Gastrocnemius medialis (tissue), 4 donors: Measurements from ENCODE around the gene MPHOSPH9.
"Not testable (repeated sequence)": the region's sequence is repeated elsewhere in the genome, so short reads cannot be mapped to it uniquely, and the experiment has no call there.

ENCODE experiments used
- POLR2A ChIP-seq, 2 donors: fragments of 450-650 bp; IDR thresholded peaks; one replicate each; pipeline ENCODE4 v1.6.1; 2017; ENCODE audit warnings: antibody characterized with exemption in 2 of 2, mild to moderate bottlenecking in 2 of 2, moderate library complexity in 2 of 2
- TF ChIP-seq, protein P1 (sequence below), 5 experiments: fragments of 450-650 bp in 3 of 5; fragments of 200-600 bp in 2 of 5; sonication (generic) in 2 of 5; IDR thresholded peaks in 4 of 5; conservative IDR thresholded peaks in 1 of 5; 1 replicate in 4 of 5; 2 replicates in 1 of 5; pipeline ENCODE4 v1.5.1; 2016 to 2019; ENCODE audit warnings: antibody characterized with exemption in 5 of 5, mild to moderate bottlenecking in 3 of 5, moderate library complexity in 3 of 5

DNA sequence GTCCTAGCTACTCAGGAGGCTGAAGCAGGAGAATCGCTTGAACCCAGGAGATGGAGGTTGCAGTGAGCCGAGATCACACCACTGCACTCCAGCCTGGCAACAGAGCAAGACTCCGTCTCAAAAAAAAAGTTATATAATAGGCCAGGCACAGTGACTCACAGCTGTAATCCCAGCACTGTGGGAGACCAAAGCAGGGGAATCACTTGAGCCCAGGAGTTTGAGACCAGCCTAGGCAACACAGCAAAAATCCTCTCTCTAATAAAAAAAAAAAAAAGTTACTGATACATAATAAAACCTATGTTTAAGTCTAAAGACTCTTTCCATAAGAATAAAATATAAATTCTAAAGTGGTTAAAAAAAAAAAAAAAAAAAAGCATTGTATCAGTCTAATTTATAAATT is 26.1 kb downstream of the MPHOSPH9 start:
- TF ChIP-seq, protein P1, sequence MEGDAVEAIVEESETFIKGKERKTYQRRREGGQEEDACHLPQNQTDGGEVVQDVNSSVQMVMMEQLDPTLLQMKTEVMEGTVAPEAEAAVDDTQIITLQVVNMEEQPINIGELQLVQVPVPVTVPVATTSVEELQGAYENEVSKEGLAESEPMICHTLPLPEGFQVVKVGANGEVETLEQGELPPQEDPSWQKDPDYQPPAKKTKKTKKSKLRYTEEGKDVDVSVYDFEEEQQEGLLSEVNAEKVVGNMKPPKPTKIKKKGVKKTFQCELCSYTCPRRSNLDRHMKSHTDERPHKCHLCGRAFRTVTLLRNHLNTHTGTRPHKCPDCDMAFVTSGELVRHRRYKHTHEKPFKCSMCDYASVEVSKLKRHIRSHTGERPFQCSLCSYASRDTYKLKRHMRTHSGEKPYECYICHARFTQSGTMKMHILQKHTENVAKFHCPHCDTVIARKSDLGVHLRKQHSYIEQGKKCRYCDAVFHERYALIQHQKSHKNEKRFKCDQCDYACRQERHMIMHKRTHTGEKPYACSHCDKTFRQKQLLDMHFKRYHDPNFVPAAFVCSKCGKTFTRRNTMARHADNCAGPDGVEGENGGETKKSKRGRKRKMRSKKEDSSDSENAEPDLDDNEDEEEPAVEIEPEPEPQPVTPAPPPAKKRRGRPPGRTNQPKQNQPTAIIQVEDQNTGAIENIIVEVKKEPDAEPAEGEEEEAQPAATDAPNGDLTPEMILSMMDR (IDR thresholded peaks at IDR 0.05 in 4 of 5, conservative IDR thresholded peaks at IDR 0.05 in 1 of 5), result not testable (repeated sequence)
- not testable (repeated sequence) for TF ChIP-seq POLR2A (IDR thresholded peaks at IDR 0.05)
